SK-N-SH treated with all-trans-retinoic acid at 6 μM for 48 hours (cell line): ENCODE data around the gene HIRA.
"Not testable (repeated sequence)": the region's sequence is repeated elsewhere in the genome, so short reads cannot be mapped to it uniquely, and the experiment has no call there.

Experiments used
- ARNTL ChIP-seq: fragments of 450-650 bp; formaldehyde crosslinking; IDR thresholded peaks from 2 replicates; pipeline ENCODE4 v1.5.0; 2020; ENCODE audit warnings: low read depth, mild to moderate bottlenecking, moderate library complexity, borderline replicate concordance
- CSRNP3 ChIP-seq: fragments of 250-450 bp; sonication (Bioruptor Pico); IDR thresholded peaks from 2 replicates; pipeline ENCODE4 v1.5.1; 2021; ENCODE audit warnings: mild to moderate bottlenecking, moderate library complexity
- ESRRG ChIP-seq: fragments of 250-450 bp; sonication (Bioruptor Pico); IDR thresholded peaks from 2 replicates; pipeline ENCODE4 v1.6.1; 2021; ENCODE audit warnings: mild to moderate bottlenecking
- GLIS3 ChIP-seq: fragments of 250-450 bp; sonication (Bioruptor Pico); IDR thresholded peaks from 2 replicates; pipeline ENCODE4 v1.5.0; 2020; ENCODE audit warnings: mild to moderate bottlenecking, moderate library complexity
- ISL1 ChIP-seq: fragments of 250-450 bp; sonication (Bioruptor Pico); IDR thresholded peaks from 2 replicates; pipeline ENCODE4 v2.1.2; 2022; ENCODE audit warnings: mild to moderate bottlenecking, moderate library complexity
- PATZ1 ChIP-seq: fragments of 250-450 bp; sonication (Bioruptor Pico); IDR thresholded peaks from 2 replicates; pipeline ENCODE4 v1.8.0; 2020; ENCODE audit warnings: mild to moderate bottlenecking, moderate library complexity, borderline replicate concordance
- SNAI2 ChIP-seq: fragments of 250-450 bp; sonication (Bioruptor Pico); IDR thresholded peaks from 2 replicates; pipeline ENCODE4 v1.5.0; 2020; ENCODE audit warnings: mild to moderate bottlenecking, moderate library complexity
- TCF4 ChIP-seq: fragments of 250-450 bp; sonication (Bioruptor Pico); IDR thresholded peaks from 2 replicates; pipeline ENCODE4 v1.8.0; 2021; ENCODE audit warnings: mild to moderate bottlenecking, moderate library complexity, borderline replicate concordance
- TOX ChIP-seq: fragments of 250-450 bp; sonication (Bioruptor Pico); IDR thresholded peaks from 2 replicates; pipeline ENCODE4 v1.8.0; 2021; ENCODE audit warnings: mild to moderate bottlenecking, moderate library complexity, borderline replicate concordance
- ZFP3 ChIP-seq: fragments of 250-450 bp; sonication (Bioruptor Pico); IDR thresholded peaks from 2 replicates; pipeline ENCODE4 v1.5.0; 2020; ENCODE audit warnings: mild to moderate bottlenecking, moderate library complexity
- ZNF565 ChIP-seq: fragments of 450-650 bp; formaldehyde crosslinking; conservative IDR thresholded peaks from 2 replicates; pipeline ENCODE4 v1.5.0; 2020; ENCODE audit warnings: low read depth, mild to moderate bottlenecking, moderate library complexity
- ZNF70 ChIP-seq: fragments of 450-650 bp; formaldehyde crosslinking; IDR thresholded peaks from 2 replicates; pipeline ENCODE4 v1.5.0; 2020; ENCODE audit warnings: mild to moderate bottlenecking, moderate library complexity

- not testable (repeated sequence) for TF ChIP-seq ZNF70 (CRISPR knock-in tag); GLIS3 (CRISPR knock-in tag); PATZ1 (CRISPR knock-in tag); TCF4 (CRISPR knock-in tag); ZFP3 (CRISPR knock-in tag); CSRNP3 (CRISPR knock-in tag); ARNTL (CRISPR knock-in tag); TOX (CRISPR knock-in tag); ZNF565 (CRISPR knock-in tag); ISL1; SNAI2 (CRISPR knock-in tag); ESRRG (CRISPR knock-in tag)
Measured at GRCh38 chr22:19323420-19323819, 108.1 kb downstream of the HIRA start.
